Ishikawa (cell line): Measurements from ENCODE around the gene EPS8L2.

Experiments
- CEBPB ChIP-seq: IDR thresholded peaks from 2 replicates; pipeline ENCODE4 v1.6.1; 2012
- CREB1 ChIP-seq: IDR thresholded peaks from 2 replicates; pipeline ENCODE4 v1.6.1; 2012; ENCODE audit warnings: low read depth
- EP300 ChIP-seq: IDR thresholded peaks from 2 replicates; pipeline ENCODE4 v1.6.1; 2012; ENCODE audit warnings: borderline replicate concordance
- FOXM1 ChIP-seq: IDR thresholded peaks from 2 replicates; pipeline ENCODE4 v1.6.1; 2012; ENCODE audit warnings: low read depth, borderline replicate concordance
- NFIC ChIP-seq: IDR thresholded peaks from 2 replicates; pipeline ENCODE4 v1.6.1; 2012
- RAD21 ChIP-seq: IDR thresholded peaks from 2 replicates; pipeline ENCODE4 v1.6.1; 2012; ENCODE audit warnings: low read depth
- TAF1 ChIP-seq: IDR thresholded peaks from 2 replicates; pipeline ENCODE4 v1.6.1; 2012; ENCODE audit warnings: low read depth, mild to moderate bottlenecking
- TEAD4 ChIP-seq: IDR thresholded peaks from 2 replicates; pipeline ENCODE4 v1.6.1; 2012
- YY1 ChIP-seq: IDR thresholded peaks from 2 replicates; pipeline ENCODE4 v1.6.1; 2012; ENCODE audit warnings: low read depth
- ZBTB7A ChIP-seq: IDR thresholded peaks from 2 replicates; pipeline ENCODE4 v1.6.1; 2012; ENCODE audit warnings: low read depth
- TF ChIP-seq, protein P1 (sequence below): IDR thresholded peaks from 2 replicates; pipeline ENCODE4 v1.6.1; 2012
- TF ChIP-seq, protein P2 (sequence below): IDR thresholded peaks from 2 replicates; pipeline ENCODE4 v1.6.1; 2012; ENCODE audit warnings: low read depth, mild to moderate bottlenecking
- TF ChIP-seq, protein P3 (sequence below): IDR thresholded peaks from 2 replicates; pipeline ENCODE4 v1.6.1; 2012

GRCh38 chr11:728901-729491 lies 23.0 kb downstream of the EPS8L2 start:
- TF ChIP-seq CREB1 (no peak), CEBPB (no peak), EP300 (no peak), YY1 (no peak), FOXM1 (no peak), NFIC (no peak), TAF1 (no peak), ZBTB7A (no peak), RAD21 (no peak), TEAD4 (no peak)
- TF ChIP-seq, protein P1, sequence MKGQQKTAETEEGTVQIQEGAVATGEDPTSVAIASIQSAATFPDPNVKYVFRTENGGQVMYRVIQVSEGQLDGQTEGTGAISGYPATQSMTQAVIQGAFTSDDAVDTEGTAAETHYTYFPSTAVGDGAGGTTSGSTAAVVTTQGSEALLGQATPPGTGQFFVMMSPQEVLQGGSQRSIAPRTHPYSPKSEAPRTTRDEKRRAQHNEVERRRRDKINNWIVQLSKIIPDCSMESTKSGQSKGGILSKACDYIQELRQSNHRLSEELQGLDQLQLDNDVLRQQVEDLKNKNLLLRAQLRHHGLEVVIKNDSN = no peak
- TF ChIP-seq, protein P2, sequence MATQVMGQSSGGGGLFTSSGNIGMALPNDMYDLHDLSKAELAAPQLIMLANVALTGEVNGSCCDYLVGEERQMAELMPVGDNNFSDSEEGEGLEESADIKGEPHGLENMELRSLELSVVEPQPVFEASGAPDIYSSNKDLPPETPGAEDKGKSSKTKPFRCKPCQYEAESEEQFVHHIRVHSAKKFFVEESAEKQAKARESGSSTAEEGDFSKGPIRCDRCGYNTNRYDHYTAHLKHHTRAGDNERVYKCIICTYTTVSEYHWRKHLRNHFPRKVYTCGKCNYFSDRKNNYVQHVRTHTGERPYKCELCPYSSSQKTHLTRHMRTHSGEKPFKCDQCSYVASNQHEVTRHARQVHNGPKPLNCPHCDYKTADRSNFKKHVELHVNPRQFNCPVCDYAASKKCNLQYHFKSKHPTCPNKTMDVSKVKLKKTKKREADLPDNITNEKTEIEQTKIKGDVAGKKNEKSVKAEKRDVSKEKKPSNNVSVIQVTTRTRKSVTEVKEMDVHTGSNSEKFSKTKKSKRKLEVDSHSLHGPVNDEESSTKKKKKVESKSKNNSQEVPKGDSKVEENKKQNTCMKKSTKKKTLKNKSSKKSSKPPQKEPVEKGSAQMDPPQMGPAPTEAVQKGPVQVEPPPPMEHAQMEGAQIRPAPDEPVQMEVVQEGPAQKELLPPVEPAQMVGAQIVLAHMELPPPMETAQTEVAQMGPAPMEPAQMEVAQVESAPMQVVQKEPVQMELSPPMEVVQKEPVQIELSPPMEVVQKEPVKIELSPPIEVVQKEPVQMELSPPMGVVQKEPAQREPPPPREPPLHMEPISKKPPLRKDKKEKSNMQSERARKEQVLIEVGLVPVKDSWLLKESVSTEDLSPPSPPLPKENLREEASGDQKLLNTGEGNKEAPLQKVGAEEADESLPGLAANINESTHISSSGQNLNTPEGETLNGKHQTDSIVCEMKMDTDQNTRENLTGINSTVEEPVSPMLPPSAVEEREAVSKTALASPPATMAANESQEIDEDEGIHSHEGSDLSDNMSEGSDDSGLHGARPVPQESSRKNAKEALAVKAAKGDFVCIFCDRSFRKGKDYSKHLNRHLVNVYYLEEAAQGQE = no peak
- TF ChIP-seq, protein P3, sequence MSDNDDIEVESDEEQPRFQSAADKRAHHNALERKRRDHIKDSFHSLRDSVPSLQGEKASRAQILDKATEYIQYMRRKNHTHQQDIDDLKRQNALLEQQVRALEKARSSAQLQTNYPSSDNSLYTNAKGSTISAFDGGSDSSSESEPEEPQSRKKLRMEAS = no peak
